ENCODE results near the gene SLC5A7. TPM values are rescaled to one million over a fixed set of nuclear protein-coding genes. Genes with fewer than 3 reads are reported as not detected.

SLC5A7 gene
- total RNA-seq, 2 donors from 2014 or later: 0.14 TPM; not detected in 1

DNA sequence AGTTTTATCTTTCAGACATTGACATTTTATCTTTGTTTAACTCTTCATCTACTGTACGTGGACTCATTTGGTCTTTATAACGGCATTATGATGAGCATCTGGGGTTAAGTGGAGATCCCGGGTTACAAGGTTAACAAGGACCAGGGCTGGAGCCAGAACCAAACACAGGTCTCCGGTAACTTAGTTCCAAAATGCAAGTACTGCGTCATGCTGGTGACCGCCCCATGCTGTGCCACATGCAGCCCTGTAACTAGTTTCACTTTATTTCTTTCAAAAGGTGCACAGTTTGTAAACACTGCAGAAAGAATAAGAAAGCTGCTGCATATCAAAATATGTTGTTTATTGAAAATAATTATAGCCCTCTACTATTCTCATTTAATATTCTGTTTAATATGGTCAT lies 3.1 kb downstream of the SLC5A7 start:
- no peaks in the 10 kb centered on the region for H3K36me3 ChIP-seq
- no peak for DNase-seq (ENCODE audit: low spot score)
- TF ChIP-seq, protein P1, sequence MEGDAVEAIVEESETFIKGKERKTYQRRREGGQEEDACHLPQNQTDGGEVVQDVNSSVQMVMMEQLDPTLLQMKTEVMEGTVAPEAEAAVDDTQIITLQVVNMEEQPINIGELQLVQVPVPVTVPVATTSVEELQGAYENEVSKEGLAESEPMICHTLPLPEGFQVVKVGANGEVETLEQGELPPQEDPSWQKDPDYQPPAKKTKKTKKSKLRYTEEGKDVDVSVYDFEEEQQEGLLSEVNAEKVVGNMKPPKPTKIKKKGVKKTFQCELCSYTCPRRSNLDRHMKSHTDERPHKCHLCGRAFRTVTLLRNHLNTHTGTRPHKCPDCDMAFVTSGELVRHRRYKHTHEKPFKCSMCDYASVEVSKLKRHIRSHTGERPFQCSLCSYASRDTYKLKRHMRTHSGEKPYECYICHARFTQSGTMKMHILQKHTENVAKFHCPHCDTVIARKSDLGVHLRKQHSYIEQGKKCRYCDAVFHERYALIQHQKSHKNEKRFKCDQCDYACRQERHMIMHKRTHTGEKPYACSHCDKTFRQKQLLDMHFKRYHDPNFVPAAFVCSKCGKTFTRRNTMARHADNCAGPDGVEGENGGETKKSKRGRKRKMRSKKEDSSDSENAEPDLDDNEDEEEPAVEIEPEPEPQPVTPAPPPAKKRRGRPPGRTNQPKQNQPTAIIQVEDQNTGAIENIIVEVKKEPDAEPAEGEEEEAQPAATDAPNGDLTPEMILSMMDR (IDR thresholded peaks at IDR 0.05): no peak
- H3K4me3 ChIP-seq: no peak overlapping the region
- H3K27me3 ChIP-seq (replicated peaks; ENCODE audit: insufficient read depth): no peaks in the 10 kb centered on the region
- peaks cover 11 to 26% of the 10 kb centered on the region in 2 donors for H3K4me1 ChIP-seq (ENCODE audit: control insufficient read depth in 1 of 2, low read depth in 2 of 2)
- H3K9me3 ChIP-seq: no peaks in the 10 kb centered on the region
- H3K27ac ChIP-seq: no peak overlapping the region
- no peak for ATAC-seq (ENCODE audit: insufficient number of reproducible peaks, low FRiP score, low read depth)

DNA sequence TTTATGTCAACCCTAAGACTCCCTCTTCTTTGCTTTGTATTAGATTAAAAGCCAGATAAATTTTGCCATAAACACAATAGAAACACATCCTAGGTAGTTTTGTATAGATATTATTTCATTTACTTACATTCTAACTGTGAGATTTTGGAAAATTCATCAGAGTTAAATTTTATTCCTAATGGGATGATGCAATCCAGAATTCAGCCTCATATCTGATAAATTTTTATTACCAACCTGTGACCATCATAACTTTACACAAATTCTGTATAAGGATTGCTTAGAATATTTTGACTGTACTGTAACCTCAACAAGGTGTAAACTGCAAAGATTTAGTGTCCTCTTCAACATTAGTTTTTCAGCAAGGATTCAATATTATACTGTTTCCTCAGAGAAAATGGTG lies 4.4 kb downstream of the SLC5A7 start:
- H3K36me3 ChIP-seq: no peaks in the 10 kb centered on the region
- DNase-seq (ENCODE audit: low spot score) (no peak), ATAC-seq (ENCODE audit: insufficient number of reproducible peaks, low FRiP score, low read depth) (no peak)
- H3K27me3 ChIP-seq (replicated peaks; ENCODE audit: insufficient read depth): no peaks in the 10 kb centered on the region
- no peaks in the 10 kb centered on the region for H3K9me3 ChIP-seq
- no peak overlapping the region for H3K27ac ChIP-seq
- TF ChIP-seq, protein P1 (IDR thresholded peaks at IDR 0.05): no peak
- no peak overlapping the region for H3K4me3 ChIP-seq
- peaks cover 11 to 26% of the 10 kb centered on the region in 2 donors for H3K4me1 ChIP-seq (ENCODE audit: control insufficient read depth in 1 of 2, low read depth in 2 of 2)

DNA sequence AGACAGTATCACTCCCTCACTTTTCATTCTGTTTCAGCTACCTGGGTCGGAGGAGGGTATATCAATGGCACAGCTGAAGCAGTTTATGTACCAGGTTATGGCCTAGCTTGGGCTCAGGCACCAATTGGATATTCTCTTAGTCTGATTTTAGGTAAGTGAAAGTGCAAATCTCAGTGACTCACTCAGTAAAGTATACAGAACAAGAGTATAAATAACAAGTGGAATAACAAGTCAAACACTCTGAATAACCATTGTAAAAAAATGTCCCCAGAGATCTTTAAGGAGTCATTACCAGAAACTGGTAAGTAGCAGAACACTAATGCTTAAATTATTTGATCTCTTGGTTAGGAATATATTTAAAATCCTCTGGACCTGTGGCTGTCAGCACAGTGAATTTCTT lies 5.7 kb downstream of the SLC5A7 start:
- Histone ChIP-seq H3K27ac (no peak overlapping the region), H3K9me3 (no peaks in the 10 kb centered on the region), H3K4me1 (ENCODE audit: control insufficient read depth in 1 of 2, low read depth in 2 of 2) (peaks cover 4 to 17% of the 10 kb centered on the region in 2 donors), H3K4me3 (no peak overlapping the region), H3K27me3 (replicated peaks; ENCODE audit: insufficient read depth) (no peaks in the 10 kb centered on the region), H3K36me3 (no peaks in the 10 kb centered on the region)
- ATAC-seq (ENCODE audit: insufficient number of reproducible peaks, low FRiP score, low read depth) (no peak), DNase-seq (ENCODE audit: low spot score) (no peak)
- TF ChIP-seq, protein P1 (IDR thresholded peaks at IDR 0.05): no peak

DNA sequence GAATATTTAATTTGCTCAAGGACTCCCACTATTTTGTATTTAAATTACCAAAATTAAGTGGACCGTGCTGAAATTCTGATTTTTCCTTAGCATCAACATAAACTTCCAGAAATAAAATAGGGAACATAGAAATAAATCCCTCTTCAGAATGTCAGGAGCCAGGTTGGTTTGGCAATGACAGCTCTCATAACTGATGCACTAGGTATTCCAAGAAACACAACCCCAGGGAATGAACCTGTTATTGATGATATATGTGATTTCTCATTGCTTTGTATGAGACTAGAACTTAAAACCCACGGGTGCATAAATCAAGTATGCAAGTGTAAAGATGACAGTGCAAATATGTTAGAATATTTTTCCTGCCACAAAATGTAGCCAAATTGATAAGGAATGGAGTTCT lies 12.8 kb downstream of the SLC5A7 start:
- Histone ChIP-seq H3K4me3 (no peak overlapping the region), H3K9me3 (no peaks in the 10 kb centered on the region), H3K27ac (no peak overlapping the region), H3K27me3 (replicated peaks; ENCODE audit: insufficient read depth) (no peaks in the 10 kb centered on the region), H3K36me3 (no peaks in the 10 kb centered on the region), H3K4me1 (ENCODE audit: control insufficient read depth in 1 of 2, low read depth in 2 of 2) (no peaks in the 10 kb centered on the region)
- DNase-seq (ENCODE audit: low spot score): no peak
- no peak for ATAC-seq (ENCODE audit: insufficient number of reproducible peaks, low FRiP score, low read depth)
- TF ChIP-seq, protein P1 (IDR thresholded peaks at IDR 0.05): no peak

DNA sequence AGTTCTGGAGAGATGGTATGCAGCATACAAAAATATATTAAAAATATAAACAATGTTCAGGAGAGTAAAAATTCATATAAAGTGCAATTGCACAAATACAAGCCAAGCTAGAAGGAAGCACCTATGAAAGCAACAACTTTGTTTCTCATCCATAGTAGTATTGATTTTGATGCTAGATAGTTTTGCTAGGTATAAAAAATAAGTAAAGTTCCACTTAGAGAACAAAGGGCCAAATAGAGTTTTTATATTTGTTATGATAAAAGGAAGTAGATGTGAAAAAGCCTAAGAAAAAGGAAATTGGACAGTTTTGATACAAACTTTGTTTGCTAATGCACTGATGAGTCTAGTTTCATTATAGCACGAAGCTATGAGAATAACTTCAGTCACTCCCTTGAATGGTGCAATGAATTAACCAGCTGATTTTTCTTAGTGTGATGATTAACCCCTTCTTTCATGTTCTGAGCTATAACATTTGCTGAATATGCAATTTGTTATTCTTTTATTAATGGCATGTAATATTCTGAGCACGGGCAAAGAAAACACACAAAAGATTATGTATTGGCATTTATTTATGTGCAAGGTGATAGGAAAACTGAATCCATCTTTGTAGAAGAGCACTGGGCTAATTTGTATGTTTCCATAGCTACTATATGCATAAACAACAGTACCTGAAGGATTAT lies 24.7 kb downstream of the SLC5A7 start:
- ATAC-seq (ENCODE audit: insufficient number of reproducible peaks, low FRiP score, low read depth) (no peak), DNase-seq (ENCODE audit: low spot score) (no peak)
- TF ChIP-seq, protein P1 (IDR thresholded peaks at IDR 0.05): no peak
- Histone ChIP-seq H3K4me1 (ENCODE audit: control insufficient read depth in 1 of 2, low read depth in 2 of 2) (no peaks in the 10 kb centered on the region), H3K4me3 (no peak overlapping the region), H3K27ac (no peak overlapping the region), H3K36me3 (no peaks in the 10 kb centered on the region), H3K9me3 (peaks cover 7% of the 10 kb centered on the region), H3K27me3 (replicated peaks; ENCODE audit: insufficient read depth) (no peaks in the 10 kb centered on the region)
